CD14-positive monocyte (primary cell): ENCODE data around the gene MYL6. TPM values are rescaled to one million over a fixed set of nuclear protein-coding genes. Genes with fewer than 3 reads are reported as not detected.
"Not testable (repeated sequence)": the region's sequence is repeated elsewhere in the genome, so short reads cannot be mapped to it uniquely, and the experiment has no call there.

Experiments used
- DNase-seq, 3 donors: peaks; one replicate each; pipeline ENCODE4 v3.0.0-alpha.2; 2011 to 2022
- H2AFZ ChIP-seq: 2 replicates; pipeline ENCODE4 v1.6.0; 2012; ENCODE audit warnings: mild to moderate bottlenecking, low read depth, low read length, inconsistent platforms; ENCODE audit not compliant: insufficient read depth, poor library complexity, severe bottlenecking
- H3K27ac ChIP-seq, 2 donors: 1 replicate in 1 of 2; 2 replicates in 1 of 2; pipeline ENCODE4 v1.5.1; 2012 to 2013; ENCODE audit warnings: low read length in 2 of 2, control low read depth in 1 of 2, inconsistent platforms in 1 of 2, low read depth in 1 of 2, mild to moderate bottlenecking in 1 of 2
- H3K27me3 ChIP-seq, 2 donors: one replicate each; pipeline versions ENCODE4 v1.6.0 to v1.6.1; 2011 to 2013; ENCODE audit warnings: low read length in 2 of 2; ENCODE audit not compliant: control insufficient read depth in 2 of 2, insufficient read depth in 2 of 2
- H3K36me3 ChIP-seq, 2 donors: replicated peaks in 1 of 2; 1 replicate in 1 of 2; 2 replicates in 1 of 2; pipeline versions ENCODE4 v1.5.1 to v1.6.1; 2012 to 2013; ENCODE audit warnings: low read length in 2 of 2, control low read depth in 1 of 2, inconsistent platforms in 1 of 2, mild to moderate bottlenecking in 1 of 2; ENCODE audit not compliant: insufficient read depth in 2 of 2, control insufficient read depth in 1 of 2
- H3K4me1 ChIP-seq, 2 donors: 1 replicate in 1 of 2; 2 replicates in 1 of 2; pipeline versions ENCODE4 v1.5.1 to v1.6.1; 2012 to 2013; ENCODE audit warnings: low read length in 2 of 2, control low read depth in 1 of 2, inconsistent platforms in 1 of 2, mild to moderate bottlenecking in 1 of 2, moderate library complexity in 1 of 2; ENCODE audit not compliant: insufficient read depth in 2 of 2, control insufficient read depth in 1 of 2
- H3K4me2 ChIP-seq: replicated peaks from 2 replicates; pipeline ENCODE3; 2012; ENCODE audit warnings: low read length, moderate library complexity, mild to moderate bottlenecking; ENCODE audit not compliant: poor library complexity, severe bottlenecking; ENCODE audit errors: extremely low read depth
- H3K4me3 ChIP-seq, 3 experiments: fragments of 200-600 bp in 1 of 3; sonication (generic) in 1 of 3; replicated peaks in 1 of 3; 1 replicate in 2 of 3; 2 replicates in 1 of 3; pipeline ENCODE4 v1.5.1; 2011 to 2013; ENCODE audit warnings: low read length in 3 of 3, mild to moderate bottlenecking in 3 of 3, control low read depth in 2 of 3, low read depth in 2 of 3, inconsistent platforms in 1 of 3, moderate library complexity in 1 of 3
- H3K79me2 ChIP-seq: 2 replicates; pipeline ENCODE4 v1.6.0; 2012; ENCODE audit warnings: mild to moderate bottlenecking, control low read depth, inconsistent platforms, low read length, moderate library complexity; ENCODE audit not compliant: insufficient read depth
- H3K9ac ChIP-seq: 2 replicates; pipeline ENCODE4 v1.6.0; 2017; ENCODE audit warnings: low read length, mild to moderate bottlenecking; ENCODE audit not compliant: insufficient read depth, poor library complexity, severe bottlenecking
- H3K9me3 ChIP-seq, 2 donors: replicated peaks in 1 of 2; 1 replicate in 1 of 2; 2 replicates in 1 of 2; pipeline versions ENCODE4 v1.5.1 to v1.6.1; 2012 to 2013; ENCODE audit warnings: low read length in 2 of 2, control low read depth in 1 of 2; ENCODE audit not compliant: control insufficient read depth in 1 of 2, insufficient read depth in 1 of 2
- H4K20me1 ChIP-seq: 2 replicates; pipeline ENCODE4 v1.6.0; 2012; ENCODE audit warnings: mild to moderate bottlenecking, low read length, control low read depth, moderate library complexity; ENCODE audit not compliant: insufficient read depth
- H3K27ac Mint-ChIP-seq, 7 donors: one replicate each; pipeline ENCODE4 v1.8.0; 2020; ENCODE audit warnings: mild to moderate bottlenecking in 7 of 7, mixed read lengths in 7 of 7, moderate library complexity in 6 of 7, inconsistent platforms in 2 of 7
- H3K27me3 Mint-ChIP-seq, 3 donors: one replicate each; pipeline ENCODE4 v1.8.0; 2021 to 2022; ENCODE audit warnings: low read depth in 3 of 3, mild to moderate bottlenecking in 3 of 3, mixed read lengths in 3 of 3, moderate library complexity in 3 of 3, inconsistent platforms in 1 of 3
- H3K36me3 Mint-ChIP-seq, 2 donors: one replicate each; pipeline ENCODE4 v1.8.0; 2020; ENCODE audit warnings: mixed read lengths in 2 of 2, inconsistent platforms in 1 of 2, mild to moderate bottlenecking in 1 of 2
- H3K4me1 Mint-ChIP-seq: one replicate; pipeline ENCODE4 v1.8.0; 2020; ENCODE audit warnings: mild to moderate bottlenecking, mixed read lengths
- H3K4me3 Mint-ChIP-seq, 2 donors: one replicate each; pipeline ENCODE4 v1.8.0; 2020; ENCODE audit warnings: mild to moderate bottlenecking in 2 of 2, mixed read lengths in 2 of 2, moderate library complexity in 1 of 2
- H3K9me3 Mint-ChIP-seq, 7 donors: one replicate each; pipeline ENCODE4 v1.8.0; 2020 to 2022; ENCODE audit warnings: mixed read lengths in 7 of 7, mild to moderate bottlenecking in 6 of 7, moderate library complexity in 6 of 7, inconsistent platforms in 2 of 7
- WGBS: methylation state at CpG from one replicate; pipeline ENCODE4 v1.1.5; 2013; ENCODE audit warnings: missing lambda C conversion rate; ENCODE audit not compliant: insufficient coverage; 5-methylcytosine and 5-hydroxymethylcytosine counted together
- intact Hi-C, 2 donors: fragments of 100-400 bp; cut with micrococcal nuclease; formaldehyde crosslinking; loops; one replicate each; pipeline versions ENCODE4 v1.15.0 to v1.15.1; 2023
- polyA plus RNA-seq, 3 donors: library from polyadenylated mRNA; depleted of rRNA in 1 of 3; unstranded in 2 of 3; stranded (reverse) in 1 of 3; fragments of 300-500 nt in 2 of 3; fragments of >200 nt in 1 of 3; fragmentation: Illumina TruSeq in 2 of 3; gene quantifications; 1 replicate in 2 of 3; 2 replicates in 1 of 3; pipeline ENCODE4 v1.2.3, GENCODE V29; 2012 to 2021
- TF ChIP-seq, protein P1 (sequence below): fragments of 200-600 bp; IDR thresholded peaks from one replicate; pipeline ENCODE4 v1.8.0; 2022; ENCODE audit warnings: antibody characterized with exemption, mild to moderate bottlenecking

The MYL6 gene
- polyA plus RNA-seq, 3 donors = 1,962 to 3,939 (median 3,189) TPM

DNA sequence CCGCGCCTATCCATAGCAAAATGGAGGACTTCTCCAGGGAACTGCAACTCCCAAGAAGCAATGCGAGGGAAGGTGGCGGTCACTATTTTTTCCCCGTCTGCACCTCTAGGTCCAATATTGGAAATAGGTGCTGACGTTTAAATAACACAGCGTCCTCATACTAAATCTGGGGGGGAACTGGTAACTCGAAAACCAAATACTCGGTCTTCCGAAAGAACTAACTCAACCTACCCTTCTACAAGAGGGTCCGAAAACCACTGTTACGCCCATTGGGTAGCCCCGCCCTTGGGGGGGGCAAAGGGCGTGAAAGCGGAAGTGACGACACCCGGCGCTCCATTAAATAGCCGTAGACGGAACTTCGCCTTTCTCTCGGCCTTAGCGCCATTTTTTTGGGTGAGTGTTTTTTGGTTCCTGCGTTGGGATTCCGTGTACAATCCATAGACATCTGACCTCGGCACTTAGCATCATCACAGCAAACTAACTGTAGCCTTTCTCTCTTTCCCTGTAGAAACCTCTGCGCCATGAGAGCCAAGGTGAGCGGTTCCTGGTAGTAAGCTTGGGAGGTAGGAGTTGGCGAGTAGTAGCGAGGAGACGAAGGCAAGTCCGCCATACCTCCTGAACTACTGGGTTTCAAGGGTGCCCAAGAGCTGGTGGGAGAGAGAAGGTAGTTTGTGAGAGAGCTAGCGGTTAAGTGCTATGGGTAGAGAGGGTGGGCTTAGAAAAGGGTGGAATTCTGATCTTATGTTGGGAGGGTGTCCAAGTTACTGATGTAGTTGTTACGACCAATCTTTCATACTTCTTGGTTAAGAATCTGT is 41.7 kb upstream of the MYL6 start, which contains the start of gene RPL41:
TSS of gene RPL41 (plus strand) at position 367 of the 815 bp plus-strand sequence.
- peak; percentile 92 to 94 (median 93) for DNase-seq
- Mint-ChIP-seq H3K9me3 (no peaks in the 10 kb centered on the region), H3K27me3 (no peaks in the 10 kb centered on the region), H3K4me3 (peak within 1 kb of the TSS; percentile 95 to 98), H3K4me1 (peaks cover 31% of the 10 kb centered on the region), H3K36me3 (peaks cover 42 to 45% of the 10 kb centered on the region in 2 donors), H3K27ac (peak within 1 kb of the TSS; percentile 97 to 100 (median 99))
- H3K79me2 ChIP-seq = peaks cover 47% of the 10 kb centered on the region
- peaks cover 30 to 31% of the 10 kb centered on the region in 2 donors for H3K4me1 ChIP-seq
- H3K27ac ChIP-seq = peak within 1 kb of the TSS; percentile 90 to 98
- 3% methylated on average over 8 of the region's 34 CpGs for WGBS
- H3K4me3 ChIP-seq = peak within 1 kb of the TSS; percentile 88 to 97 (median 89)
- peak within 1 kb of the TSS; percentile 91 for H3K9ac ChIP-seq
- H3K36me3 ChIP-seq = peaks cover 34 to 38% of the 10 kb centered on the region in 2 donors
- intact Hi-C loops = loop anchor here (5.0 to 10.0 kb wide), 4 partner anchors 36 to 292 kb away; partner anchors contain the start of genes RPS26 (in 2 of the 2), DNAJC14 (in 1 of the 2), MYL6B (in 1 of the 2) and RAB5B (in 1 of the 2)
- H3K27me3 ChIP-seq = no peaks in the 10 kb centered on the region
- peak within 1 kb of the TSS; percentile 83 for H2AFZ ChIP-seq
- TF ChIP-seq, protein P1, sequence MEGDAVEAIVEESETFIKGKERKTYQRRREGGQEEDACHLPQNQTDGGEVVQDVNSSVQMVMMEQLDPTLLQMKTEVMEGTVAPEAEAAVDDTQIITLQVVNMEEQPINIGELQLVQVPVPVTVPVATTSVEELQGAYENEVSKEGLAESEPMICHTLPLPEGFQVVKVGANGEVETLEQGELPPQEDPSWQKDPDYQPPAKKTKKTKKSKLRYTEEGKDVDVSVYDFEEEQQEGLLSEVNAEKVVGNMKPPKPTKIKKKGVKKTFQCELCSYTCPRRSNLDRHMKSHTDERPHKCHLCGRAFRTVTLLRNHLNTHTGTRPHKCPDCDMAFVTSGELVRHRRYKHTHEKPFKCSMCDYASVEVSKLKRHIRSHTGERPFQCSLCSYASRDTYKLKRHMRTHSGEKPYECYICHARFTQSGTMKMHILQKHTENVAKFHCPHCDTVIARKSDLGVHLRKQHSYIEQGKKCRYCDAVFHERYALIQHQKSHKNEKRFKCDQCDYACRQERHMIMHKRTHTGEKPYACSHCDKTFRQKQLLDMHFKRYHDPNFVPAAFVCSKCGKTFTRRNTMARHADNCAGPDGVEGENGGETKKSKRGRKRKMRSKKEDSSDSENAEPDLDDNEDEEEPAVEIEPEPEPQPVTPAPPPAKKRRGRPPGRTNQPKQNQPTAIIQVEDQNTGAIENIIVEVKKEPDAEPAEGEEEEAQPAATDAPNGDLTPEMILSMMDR = no peak
- H4K20me1 ChIP-seq = peaks cover 14% of the 10 kb centered on the region
- H3K9me3 ChIP-seq = no peaks in the 10 kb centered on the region
- peak within 1 kb of the TSS; percentile 85 for H3K4me2 ChIP-seq

DNA sequence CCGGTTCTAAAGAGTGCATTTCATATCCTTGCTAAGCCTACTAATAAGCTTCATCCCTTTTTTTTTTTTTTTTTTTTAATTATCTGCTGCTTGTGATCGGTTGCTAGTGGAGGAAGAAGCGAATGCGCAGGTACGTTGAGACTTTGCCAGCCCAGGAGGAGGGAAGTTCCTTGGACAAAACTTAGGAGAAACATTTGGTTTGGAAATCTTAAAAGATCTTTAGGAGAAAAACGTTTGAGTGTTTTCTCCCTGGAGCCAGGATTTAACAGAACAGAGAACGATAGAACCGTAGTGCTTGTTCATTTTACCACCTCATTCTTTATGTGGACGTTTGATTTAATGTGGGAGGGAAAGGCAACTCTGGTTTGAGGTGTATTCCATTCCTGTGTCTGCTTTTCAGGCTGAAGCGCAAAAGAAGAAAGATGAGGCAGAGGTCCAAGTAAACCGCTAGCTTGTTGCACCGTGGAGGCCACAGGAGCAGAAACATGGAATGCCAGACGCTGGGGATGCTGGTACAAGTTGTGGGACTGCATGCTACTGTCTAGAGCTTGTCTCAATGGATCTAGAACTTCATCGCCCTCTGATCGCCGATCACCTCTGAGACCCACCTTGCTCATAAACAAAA is 41.0 kb upstream of the MYL6 start:
- Histone ChIP-seq H4K20me1 (peaks cover 22% of the 10 kb centered on the region), H3K4me2 (peak overlapping the region; percentile 85), H3K9ac (peak overlapping the region; percentile 91), H3K36me3 (peaks cover 29 to 39% of the 10 kb centered on the region in 2 donors), H3K27ac (peak overlapping the region; percentile 90 to 98), H3K4me3 (peak overlapping the region; percentile 88 to 97 (median 89)), H3K4me1 (peaks cover 30 to 31% of the 10 kb centered on the region in 2 donors), H3K79me2 (peaks cover 53% of the 10 kb centered on the region)
- Mint-ChIP-seq H3K27ac (peak overlapping the region; percentile 97 to 100 (median 99)), H3K4me3 (peak overlapping the region; percentile 95 to 98), H3K36me3 (peaks cover 44 to 46% of the 10 kb centered on the region in 2 donors), H3K4me1 (peaks cover 33% of the 10 kb centered on the region)
- not testable (repeated sequence) for H2AFZ ChIP-seq, H3K27me3 Mint-ChIP-seq, DNase-seq, H3K27me3 ChIP-seq, H3K9me3 Mint-ChIP-seq, H3K9me3 ChIP-seq
- WGBS = 4% methylated on average over 4 of the region's 16 CpGs
- intact Hi-C loops = loop anchor here (5.0 to 10.0 kb wide), 4 partner anchors 35 to 292 kb away; partner anchors contain the start of genes RPS26 (in 2 of the 2), DNAJC14 (in 1 of the 2), MYL6B (in 1 of the 2) and RAB5B (in 1 of the 2)
